ENCODE results near the gene UBN1.

UBN1 gene

DNA sequence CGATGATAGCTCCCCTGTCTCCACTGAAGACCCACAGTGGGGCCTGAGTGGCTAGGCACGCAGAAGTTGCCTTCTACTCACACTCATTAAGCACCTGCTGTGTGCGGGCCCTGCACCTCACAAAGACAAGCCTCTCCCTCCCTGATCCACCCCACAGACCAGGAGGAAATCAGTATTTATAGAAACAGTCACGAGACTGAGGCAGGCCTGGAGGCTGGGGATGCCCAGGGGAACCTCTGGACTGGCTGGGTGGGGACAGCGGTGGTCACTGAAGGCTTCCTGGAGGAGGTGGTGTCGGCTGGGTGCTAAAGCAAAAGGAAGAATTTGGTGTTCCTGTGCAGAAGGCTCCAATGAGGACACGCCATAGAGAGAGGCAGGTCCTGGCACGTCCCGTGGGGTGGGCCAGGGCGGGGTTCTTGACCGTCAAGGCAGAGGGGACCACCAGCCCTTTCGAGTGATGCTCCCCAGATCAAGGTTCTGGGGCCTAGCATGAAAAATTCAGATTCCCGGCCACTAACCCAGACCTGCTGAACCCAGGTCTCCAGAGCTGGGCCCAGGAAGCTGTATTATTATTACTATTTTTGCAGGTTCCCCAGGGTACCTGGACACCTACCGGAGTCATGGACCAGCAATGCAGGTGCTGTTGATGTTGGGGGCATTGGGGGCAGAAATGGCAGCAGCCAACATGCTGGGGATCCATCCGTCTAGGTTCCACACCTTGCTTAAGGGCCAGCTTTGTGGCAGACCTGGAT is 66.7 kb downstream of the UBN1 start:
- H3K4me2 ChIP-seq (ENCODE audit: low read depth, low read length, poor library complexity, severe bottlenecking): no peak overlapping the region
- H3F3A ChIP-seq (ENCODE audit: insufficient read depth): no peaks in the 10 kb centered on the region
- no peak overlapping the region for H3K4me3 ChIP-seq (ENCODE audit: insufficient read depth, low read length, poor library complexity, severe bottlenecking)

DNA sequence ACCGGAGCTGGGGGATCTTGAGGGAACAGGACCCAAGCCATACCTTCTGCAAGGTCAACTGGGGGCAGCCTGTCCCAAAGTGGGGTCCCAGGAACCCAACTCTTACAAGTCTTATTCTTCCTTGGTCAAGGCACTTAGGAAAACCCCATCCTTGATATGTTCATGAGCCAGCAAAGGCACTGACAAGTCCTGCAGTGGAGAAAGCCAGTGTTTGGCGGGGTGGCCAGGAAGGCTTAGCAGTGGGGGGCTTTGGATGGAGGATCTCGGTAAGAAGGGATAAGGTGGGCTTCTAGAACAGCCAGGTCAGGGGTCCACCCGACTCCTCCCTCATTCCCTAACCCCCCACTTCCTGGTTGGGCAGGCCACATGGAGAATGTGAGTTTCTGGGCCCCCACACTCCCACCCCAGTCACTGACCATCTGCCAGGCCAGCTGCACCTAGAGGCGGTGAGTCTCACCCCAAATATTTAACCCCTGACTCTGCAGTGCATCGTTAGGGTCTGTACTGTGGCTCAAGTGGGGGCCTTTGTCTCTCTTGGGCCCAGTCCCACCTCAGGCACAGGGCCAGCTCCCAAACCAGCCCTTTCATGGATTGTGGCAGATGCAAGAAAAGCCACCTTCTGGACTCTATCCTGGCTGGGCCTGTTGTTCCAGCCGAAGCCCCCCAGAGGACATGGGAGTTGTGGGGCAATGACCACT is 67.4 kb downstream of the UBN1 start:
- no peaks in the 10 kb centered on the region for H3K36me3 ChIP-seq (ENCODE audit: low read length)
- no peaks in the 10 kb centered on the region for H3F3A ChIP-seq (ENCODE audit: insufficient read depth)
- no peaks in the 10 kb centered on the region for H3K9me3 ChIP-seq (ENCODE audit: insufficient read depth, low read length)
- no peaks in the 10 kb centered on the region for H4K20me1 ChIP-seq (ENCODE audit: low read depth, low read length)
- TF ChIP-seq EZH2phosphoT487 (conservative IDR thresholded peaks at IDR 0.05; ENCODE audit: low read length) (no peak), CTCF (IDR thresholded peaks at IDR 0.05; ENCODE audit: insufficient read depth, low read length, poor library complexity, severe bottlenecking) (no peak)
- H3K9me2 ChIP-seq (replicated peaks; ENCODE audit: insufficient read depth, low read length): no peaks in the 10 kb centered on the region
- H3K27ac ChIP-seq (ENCODE audit: low read depth, low read length): no peak overlapping the region
- no peak overlapping the region for H3K4me3 ChIP-seq (ENCODE audit: insufficient read depth, low read length, poor library complexity, severe bottlenecking)
- H2AFZ ChIP-seq (ENCODE audit: low read depth, low read length, severe bottlenecking): no peak overlapping the region
- H3K27me3 ChIP-seq (ENCODE audit: low read length): no peaks in the 10 kb centered on the region
- no peaks in the 10 kb centered on the region for H3K79me2 ChIP-seq (ENCODE audit: insufficient read depth, low read length)
- H3K4me2 ChIP-seq (ENCODE audit: low read depth, low read length, poor library complexity, severe bottlenecking): no peak overlapping the region
- no peak overlapping the region for H3K9ac ChIP-seq (ENCODE audit: low read length)

More for the DNA sequence above, 66.7 kb downstream of the UBN1 start:
- H3K27ac ChIP-seq (ENCODE audit: low read depth, low read length): no peak overlapping the region
- H4K20me1 ChIP-seq (ENCODE audit: low read depth, low read length): no peaks in the 10 kb centered on the region
- H3K36me3 ChIP-seq (ENCODE audit: low read length): no peaks in the 10 kb centered on the region
- no peaks in the 10 kb centered on the region for H3K27me3 ChIP-seq (ENCODE audit: low read length)
- no peaks in the 10 kb centered on the region for H3K79me2 ChIP-seq (ENCODE audit: insufficient read depth, low read length)
- H3K9me3 ChIP-seq (ENCODE audit: insufficient read depth, low read length): no peaks in the 10 kb centered on the region
- no peak for TF ChIP-seq CTCF (IDR thresholded peaks at IDR 0.05; ENCODE audit: insufficient read depth, low read length, poor library complexity, severe bottlenecking)
- TF ChIP-seq EZH2phosphoT487 (conservative IDR thresholded peaks at IDR 0.05; ENCODE audit: low read length): no peak
- no peak overlapping the region for H3K9ac ChIP-seq (ENCODE audit: low read length)
- no peaks in the 10 kb centered on the region for H3K9me2 ChIP-seq (replicated peaks; ENCODE audit: insufficient read depth, low read length)
- no peak overlapping the region for H2AFZ ChIP-seq (ENCODE audit: low read depth, low read length, severe bottlenecking)

- no peaks in the 10 kb centered on the region for H4K20me1 ChIP-seq (ENCODE audit: low read depth, low read length)
- no peak overlapping the region for H3K9ac ChIP-seq (ENCODE audit: low read length)
- H3K27me3 ChIP-seq (ENCODE audit: low read length): no peaks in the 10 kb centered on the region
- H3F3A ChIP-seq (ENCODE audit: insufficient read depth): no peaks in the 10 kb centered on the region
- no peaks in the 10 kb centered on the region for H3K9me3 ChIP-seq (ENCODE audit: insufficient read depth, low read length)
- H3K79me2 ChIP-seq (ENCODE audit: insufficient read depth, low read length): no peaks in the 10 kb centered on the region
- no peaks in the 10 kb centered on the region for H3K36me3 ChIP-seq (ENCODE audit: low read length)
- no peak for TF ChIP-seq EZH2phosphoT487 (conservative IDR thresholded peaks at IDR 0.05; ENCODE audit: low read length)
- TF ChIP-seq CTCF (IDR thresholded peaks at IDR 0.05; ENCODE audit: insufficient read depth, low read length, poor library complexity, severe bottlenecking): no peak
- H3K4me3 ChIP-seq (ENCODE audit: insufficient read depth, low read length, poor library complexity, severe bottlenecking): no peak overlapping the region
- no peaks in the 10 kb centered on the region for H3K9me2 ChIP-seq (replicated peaks; ENCODE audit: insufficient read depth, low read length)
- no peak overlapping the region for H3K27ac ChIP-seq (ENCODE audit: low read depth, low read length)
- no peak overlapping the region for H2AFZ ChIP-seq (ENCODE audit: low read depth, low read length, severe bottlenecking)
- H3K4me2 ChIP-seq (ENCODE audit: low read depth, low read length, poor library complexity, severe bottlenecking): no peak overlapping the region
These were observed 68.0 kb downstream of the UBN1 start for GRCh38 chr16:4915226-4915761.

Measured in SU-DHL-6 (cell line).